Eye (tissue), 1 donor: ENCODE measurements around the gene HECTD3.

ENCODE experiments used
- DNase-seq: peaks from one replicate; pipeline ENCODE4 v3.0.0-alpha.2; 2015

Gene HECTD3

GRCh38 chr1:45010855-45011811 is at the start of gene HECTD3:
TSS of gene HECTD3 (minus strand) at chr1:45011324. CDS start at chr1:45011257, 67 bp downstream.
- peak; percentile 91 for DNase-seq

DNA sequence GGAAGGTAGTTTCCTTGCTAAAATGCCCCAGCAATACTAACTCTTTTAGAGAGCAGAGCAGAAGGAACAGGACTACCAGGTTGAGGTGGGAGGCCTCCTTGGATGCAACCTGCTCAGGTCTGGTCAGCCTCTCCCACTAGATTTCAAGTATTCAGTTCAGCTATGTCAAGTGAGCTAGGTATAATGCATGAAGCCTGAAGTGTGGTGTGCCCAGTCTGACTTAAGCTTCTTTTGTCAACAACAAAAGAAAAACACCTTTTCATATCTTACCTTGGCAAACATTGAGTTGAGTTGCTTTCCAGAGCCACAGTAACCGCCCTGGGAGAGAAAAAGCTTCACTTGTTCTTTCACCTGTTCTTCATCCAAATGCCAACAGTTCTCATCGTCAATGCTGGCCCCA is 48.7 kb upstream of the HECTD3 start:
- DNase-seq = no peak

DNA sequence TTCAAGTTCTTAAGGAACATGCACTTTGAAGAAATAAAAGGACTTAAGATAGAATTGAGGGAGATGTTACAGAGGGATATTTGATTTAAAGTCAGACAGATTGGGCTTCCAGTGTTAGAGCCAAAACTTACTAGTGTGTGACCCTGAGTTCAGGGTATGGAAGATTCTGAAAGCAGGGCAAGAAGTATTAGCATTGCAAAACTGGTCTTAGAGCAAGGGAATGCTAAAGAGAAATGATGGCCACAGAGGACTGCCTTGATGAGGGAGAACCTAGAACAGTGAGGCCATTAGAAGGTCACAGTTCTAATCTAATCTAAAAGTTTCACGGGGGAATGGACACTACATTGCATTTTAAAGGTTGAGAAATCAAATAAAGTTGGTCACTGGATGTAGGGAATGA is 46.4 kb upstream of the HECTD3 start:
- no peak for DNase-seq

DNA sequence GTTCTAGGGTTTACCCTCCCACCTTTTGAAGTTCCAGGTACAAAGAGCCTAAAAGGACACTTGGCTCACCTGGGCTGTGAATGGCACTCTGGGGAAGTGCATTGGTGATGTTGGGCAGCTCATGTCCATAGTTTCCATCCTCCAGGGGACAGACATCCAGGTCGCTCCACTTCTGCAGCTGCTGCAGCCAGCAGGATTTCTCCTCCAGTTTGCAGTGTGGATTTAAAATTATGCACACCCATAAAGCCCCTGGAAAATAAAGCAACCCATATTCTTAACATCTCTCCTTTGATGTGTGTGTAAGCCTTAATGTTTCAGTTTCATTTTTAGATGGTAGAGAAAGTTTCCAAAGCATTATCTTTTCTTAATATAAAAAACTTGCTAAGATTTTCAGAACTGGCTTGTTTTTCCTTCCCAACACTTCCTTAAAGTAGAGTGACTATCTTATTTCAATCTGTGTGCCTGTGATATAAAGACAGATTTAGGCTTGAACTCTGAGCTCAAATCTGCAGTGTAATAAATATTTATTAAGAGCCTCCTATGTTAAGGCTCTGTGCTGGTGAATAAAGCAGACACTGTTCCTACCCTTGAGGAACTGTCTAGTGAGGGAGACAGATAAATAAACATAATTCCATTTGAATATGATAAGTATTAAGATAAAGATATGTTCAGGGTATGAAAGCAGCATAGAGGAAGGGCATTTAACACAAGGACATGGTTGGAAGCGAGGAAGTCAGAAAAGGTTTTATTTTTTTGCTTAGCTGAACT is 40.1 kb upstream of the HECTD3 start:
- no peak for DNase-seq

GRCh38 chr1:45047032-45047431 is 35.9 kb upstream of the HECTD3 start:
- DNase-seq = no peak

GRCh38 chr1:45044916-45045315 is 33.8 kb upstream of the HECTD3 start:
- no peak for DNase-seq

DNA sequence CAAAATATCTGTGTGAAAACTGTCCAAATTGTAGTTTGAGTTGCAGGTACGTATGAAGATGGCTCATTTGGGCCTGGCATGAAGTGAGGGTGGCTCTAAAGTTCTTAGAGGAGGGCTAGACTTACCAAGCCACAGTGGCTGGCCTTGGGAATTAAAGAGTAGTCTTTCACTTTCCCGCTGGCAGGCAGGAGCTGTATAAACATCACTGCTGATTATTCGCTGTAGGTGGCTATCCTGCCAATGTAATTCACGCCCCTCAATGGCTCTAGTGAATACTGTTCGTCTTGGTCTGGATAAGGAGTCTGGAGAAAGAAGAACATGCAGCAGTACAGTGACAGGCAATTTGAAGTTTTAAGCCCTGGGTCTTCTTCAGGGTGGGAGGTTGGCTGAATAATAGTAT is 32.0 kb upstream of the HECTD3 start:
- DNase-seq = no peak

DNA sequence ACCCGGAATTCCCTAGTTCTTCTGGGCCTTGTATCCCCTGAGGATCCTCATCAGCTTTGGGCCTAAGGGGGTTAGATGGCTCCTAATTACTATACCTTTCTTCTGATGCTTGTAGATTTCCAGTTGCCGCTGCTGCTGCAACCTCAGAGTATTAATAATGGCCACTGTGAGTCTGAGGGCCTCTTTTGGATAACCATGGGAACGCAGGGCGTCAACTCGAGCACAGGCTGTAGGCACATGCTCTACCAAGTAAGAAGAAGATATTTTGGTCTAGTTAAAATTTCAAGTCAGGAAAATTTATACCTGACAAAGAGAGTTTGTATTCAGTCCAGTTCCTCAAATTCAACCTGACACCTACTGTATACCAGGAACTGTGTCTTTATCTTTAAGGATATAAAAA is 29.2 kb upstream of the HECTD3 start:
- DNase-seq = no peak

DNA sequence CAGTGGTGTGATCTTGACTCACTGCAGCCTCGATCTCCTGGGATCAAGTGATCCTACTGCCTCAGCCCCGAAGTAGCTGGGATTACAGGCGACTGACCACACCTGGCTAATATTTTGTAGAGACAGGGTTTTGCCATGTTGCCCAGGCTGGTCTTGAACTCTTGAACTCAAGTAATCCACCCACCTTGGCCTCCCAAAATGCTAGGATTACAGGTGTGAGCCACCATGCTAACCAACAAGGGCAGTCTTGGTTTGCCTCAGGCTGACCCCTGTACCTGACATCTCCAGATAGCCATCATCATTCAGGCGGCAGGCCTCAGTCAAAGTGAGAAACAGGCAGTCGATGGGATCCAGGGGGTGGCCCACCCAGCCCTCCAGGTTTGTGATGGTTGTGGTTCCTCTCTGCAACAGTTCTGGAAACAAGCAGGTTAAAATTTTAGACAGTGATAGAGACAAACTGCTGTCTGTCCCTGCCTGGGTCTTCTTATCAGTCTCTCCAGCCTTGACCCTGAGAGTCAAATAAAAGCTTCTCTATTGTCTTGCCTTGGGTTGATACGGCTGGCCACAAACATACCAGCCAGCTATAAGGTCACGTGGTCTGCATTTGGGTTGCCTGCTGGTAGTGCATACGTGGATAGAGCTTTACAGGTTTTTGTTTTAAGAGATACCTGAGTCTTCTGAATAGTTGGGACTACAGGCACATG is 27.7 kb upstream of the HECTD3 start:
- DNase-seq = no peak

DNA sequence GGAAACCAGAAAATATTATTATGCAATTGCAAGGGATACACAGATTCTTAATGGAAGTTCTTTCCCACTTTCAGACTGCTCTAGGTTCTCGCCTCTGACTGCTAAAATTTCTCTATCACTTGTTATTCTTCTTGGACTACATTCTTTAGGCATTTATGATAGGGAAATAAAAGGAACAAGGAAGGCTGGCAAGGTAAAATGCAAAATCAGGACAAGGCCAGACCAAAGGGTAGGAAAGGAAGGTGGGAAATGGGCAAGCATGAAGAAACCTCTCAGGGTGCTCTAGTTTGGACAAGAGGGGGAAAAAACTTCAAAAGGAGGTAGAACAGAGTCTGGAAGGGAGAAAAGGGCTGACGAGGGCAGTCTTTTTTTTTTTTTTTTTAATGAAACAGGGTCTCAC is 27.1 kb upstream of the HECTD3 start:
- DNase-seq = no peak

- DNase-seq = no peak
These were observed 26.3 kb upstream of the HECTD3 start for GRCh38 chr1:45037456-45037855.

GRCh38 chr1:45035631-45036301 is 24.6 kb upstream of the HECTD3 start:
- DNase-seq = no peak

- no peak for DNase-seq
These were observed 22.2 kb upstream of the HECTD3 start for GRCh38 chr1:45033356-45033755.

GRCh38 chr1:45032837-45033236 is 21.7 kb upstream of the HECTD3 start:
- DNase-seq = no peak

- DNase-seq = no peak
These were observed 15.3 kb upstream of the HECTD3 start for GRCh38 chr1:45026446-45026845.

GRCh38 chr1:45023663-45024062 is 12.5 kb upstream of the HECTD3 start:
- no peak for DNase-seq

DNA sequence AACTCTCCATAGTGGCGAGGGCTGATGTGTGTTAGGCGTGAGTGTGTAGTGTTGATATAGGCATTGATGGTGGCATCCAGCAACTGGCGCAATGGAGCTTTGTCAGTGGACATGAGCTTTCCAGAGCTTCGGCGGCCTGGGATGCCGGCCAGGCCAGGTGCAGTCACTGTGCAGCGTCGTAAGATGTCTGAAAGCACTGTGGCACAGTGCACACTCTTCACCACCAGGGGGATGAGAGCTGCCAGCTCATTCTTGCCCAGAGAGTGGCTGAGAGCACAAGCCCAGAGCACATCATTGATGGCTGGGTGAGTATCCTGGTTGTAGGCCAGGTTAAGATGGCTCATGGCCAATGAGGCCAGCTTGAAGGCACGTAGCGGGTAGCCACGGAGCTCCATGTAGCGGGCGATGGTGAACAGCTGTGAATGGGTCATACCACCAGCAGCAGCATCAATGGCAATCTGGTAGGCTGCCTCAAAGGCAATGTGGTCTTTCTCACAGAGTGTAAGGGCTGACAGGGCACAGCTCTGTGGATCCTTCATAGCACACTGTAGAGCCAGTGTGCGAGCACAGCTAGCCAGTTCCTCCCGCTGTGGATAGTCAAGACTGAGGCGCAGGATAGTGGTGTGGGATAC is 7.6 kb upstream of the HECTD3 start:
- peak; percentile 69 for DNase-seq

DNA sequence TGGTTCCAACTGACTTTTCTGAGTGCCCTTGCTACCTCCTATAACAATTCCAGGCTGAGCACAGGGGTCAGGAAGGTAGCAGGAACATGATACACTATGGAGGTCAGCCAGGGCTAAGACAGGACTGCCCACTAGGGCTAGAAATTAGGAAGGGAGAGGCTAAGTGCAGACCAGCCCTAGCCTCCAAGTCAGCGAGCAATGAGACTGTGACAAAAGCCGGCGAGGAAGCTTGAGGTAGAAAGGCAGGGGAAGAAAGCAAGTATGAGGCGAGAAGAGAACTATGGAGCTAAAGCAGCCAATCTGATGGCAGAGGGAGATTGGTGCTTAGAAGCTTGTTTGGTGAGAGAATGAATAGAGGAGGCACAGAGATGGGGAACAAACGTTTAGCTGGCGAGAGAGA is 5.6 kb upstream of the HECTD3 start:
- no peak for DNase-seq

GRCh38 chr1:45016090-45016697 is 5.1 kb upstream of the HECTD3 start:
- no peak for DNase-seq

- no peak for DNase-seq
These were observed 4.6 kb upstream of the HECTD3 start for GRCh38 chr1:45015683-45016082.

DNA sequence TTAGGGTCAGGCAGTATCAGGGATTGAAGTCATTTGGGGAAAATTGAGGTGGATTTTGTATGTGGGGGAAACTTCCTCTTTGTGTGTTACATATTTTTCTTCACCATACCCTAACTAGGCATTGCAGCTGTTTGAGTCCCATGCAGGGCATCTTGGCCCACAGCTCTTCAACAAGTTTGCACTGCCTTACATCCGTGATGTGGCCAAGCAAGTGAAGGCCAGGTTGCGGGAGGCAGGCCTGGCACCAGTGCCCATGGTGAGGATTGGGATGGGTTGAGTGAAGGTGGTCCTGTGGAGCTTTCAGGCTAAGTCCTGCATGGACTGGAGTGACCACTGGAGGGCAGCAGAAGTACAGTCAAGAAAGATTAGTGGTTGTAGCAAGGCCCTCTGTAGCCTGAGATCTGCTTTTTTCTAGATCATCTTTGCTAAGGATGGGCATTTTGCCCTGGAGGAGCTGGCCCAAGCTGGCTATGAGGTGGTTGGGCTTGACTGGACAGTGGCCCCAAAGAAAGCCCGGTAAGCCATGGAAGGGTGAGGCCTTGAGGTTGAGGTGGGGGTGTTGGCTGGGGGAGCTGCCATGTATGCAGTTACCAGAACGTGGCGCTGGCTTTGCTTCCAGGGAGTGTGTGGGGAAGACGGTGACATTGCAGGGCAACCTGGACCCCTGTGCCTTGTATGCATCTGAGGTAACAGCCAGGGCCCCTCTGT is 3.4 kb upstream of the HECTD3 start:
- peak; percentile 93 for DNase-seq
